ENCODE data around the gene ZNHIT3. TPM values are rescaled to one million over a fixed set of nuclear protein-coding genes. Genes with fewer than 3 reads are reported as not detected.
"Not testable (repeated sequence)": the region's sequence is repeated elsewhere in the genome, so short reads cannot be mapped to it uniquely, and the experiment has no call there.

Gene ZNHIT3
- 10 to 100 TPM; 29.0 to 31.6 TPM for total RNA-seq

GRCh38 chr17:36486204-36487194, at the start of gene ZNHIT3:
TSS of gene ZNHIT3 (plus strand) at chr17:36486681. CDS start at chr17:36486700, 19 bp downstream.
- Histone ChIP-seq H3K9ac (ENCODE audit: low read depth in 2 of 2, low read length in 2 of 2) (peak within 1 kb of the TSS; percentile 90 to 97), H3K9me3 (no peaks in the 10 kb centered on the region), H3K4me3 (peak within 1 kb of the TSS; percentile 99), H3K4me1 (peaks cover 8% of the 10 kb centered on the region), H3K27ac (peak within 1 kb of the TSS; percentile 67), H3K27me3 (no peaks in the 10 kb centered on the region), H3K36me3 (no peaks in the 10 kb centered on the region)
- TF ChIP-seq CTCF (IDR thresholded peaks at IDR 0.05) = no peak
- DNase-seq = peak; percentile 94
- intact Hi-C loops (cut with DNase I) = loop anchor here (10.0 kb wide), 1 partner anchor 512 kb away; no protein-coding TSS in a partner anchor

GRCh38 chr17:36441792-36442191, 44.7 kb upstream of the ZNHIT3 start:
- H3K36me3 ChIP-seq; DNase-seq; H3K4me3 ChIP-seq; intact Hi-C loops (cut with DNase I); H3K9me3 ChIP-seq; H3K27me3 ChIP-seq; H3K27ac ChIP-seq; H3K9ac ChIP-seq (ENCODE audit: low read depth in 2 of 2, low read length in 2 of 2); H3K4me1 ChIP-seq: not testable (repeated sequence)

GRCh38 chr17:36443777-36444176, 42.7 kb upstream of the ZNHIT3 start:
- Histone ChIP-seq H3K9ac (ENCODE audit: low read depth in 2 of 2, low read length in 2 of 2) (no peak overlapping the region), H3K4me1 (no peaks in the 10 kb centered on the region), H3K27me3 (no peaks in the 10 kb centered on the region), H3K36me3 (no peaks in the 10 kb centered on the region), H3K9me3 (no peaks in the 10 kb centered on the region), H3K4me3 (no peak overlapping the region), H3K27ac (no peak overlapping the region)
- TF ChIP-seq CTCF (IDR thresholded peaks at IDR 0.05) = no peak
- DNase-seq = no peak
- intact Hi-C loops (cut with DNase I) = no loop called here

GRCh38 chr17:36449997-36450396, 36.5 kb upstream of the ZNHIT3 start:
- H3K9me3 ChIP-seq; DNase-seq; H3K27ac ChIP-seq; H3K27me3 ChIP-seq; H3K36me3 ChIP-seq; intact Hi-C loops (cut with DNase I); H3K9ac ChIP-seq (ENCODE audit: low read depth in 2 of 2, low read length in 2 of 2); H3K4me3 ChIP-seq; H3K4me1 ChIP-seq: not testable (repeated sequence)

GRCh38 chr17:36452888-36453287, 33.6 kb upstream of the ZNHIT3 start:
- H3K9me3 ChIP-seq; H3K4me3 ChIP-seq; DNase-seq; intact Hi-C loops (cut with DNase I); H3K4me1 ChIP-seq; H3K27me3 ChIP-seq; H3K36me3 ChIP-seq; H3K9ac ChIP-seq (ENCODE audit: low read depth in 2 of 2, low read length in 2 of 2); H3K27ac ChIP-seq: not testable (repeated sequence)

- H3K9me3 ChIP-seq; H3K4me3 ChIP-seq; H3K27ac ChIP-seq; intact Hi-C loops (cut with DNase I); H3K27me3 ChIP-seq; H3K36me3 ChIP-seq; DNase-seq; H3K9ac ChIP-seq (ENCODE audit: low read depth in 2 of 2, low read length in 2 of 2); H3K4me1 ChIP-seq: not testable (repeated sequence)
Measured at GRCh38 chr17:36457701-36458100, 28.8 kb upstream of the ZNHIT3 start.

GRCh38 chr17:36459045-36459444, 27.4 kb upstream of the ZNHIT3 start:
- H3K27ac ChIP-seq = no peak overlapping the region
- H3K27me3 ChIP-seq = peaks cover 10% of the 10 kb centered on the region
- H3K9me3 ChIP-seq = no peaks in the 10 kb centered on the region
- intact Hi-C loops (cut with DNase I) = no loop called here
- H3K4me3 ChIP-seq = no peak overlapping the region
- TF ChIP-seq CTCF (IDR thresholded peaks at IDR 0.05) = no peak
- H3K4me1 ChIP-seq = no peaks in the 10 kb centered on the region
- no peak overlapping the region for H3K9ac ChIP-seq (ENCODE audit: low read depth in 2 of 2, low read length in 2 of 2)
- H3K36me3 ChIP-seq = no peaks in the 10 kb centered on the region
- DNase-seq = no peak
